Heart left ventricle (tissue), 16 donors: Measurements from ENCODE around the gene SLC30A5. TPM values are rescaled to one million over a fixed set of nuclear protein-coding genes. Genes with fewer than 3 reads are reported as not detected.

Experiments used
- ATAC-seq, 4 donors: fragments of 200-7000 bp; cut with Tn5 transposase; one replicate each; pipeline ENCODE4 v1.9.1; 2020 to 2022; ENCODE audit warnings: moderate library complexity in 4 of 4, mild to moderate bottlenecking in 3 of 4, moderate number of reproducible peaks in 1 of 4
- DNase-seq, 5 donors: peaks; one replicate each; pipeline ENCODE4 v3.0.0-alpha.2; 2020
- H3K27ac ChIP-seq, 12 donors: fragments of 200-600 bp; sonication (generic) in 4 of 12; one replicate each; pipeline versions ENCODE4 v1.5.0 to v1.8.0; 2016 to 2022; ENCODE audit warnings: mild to moderate bottlenecking in 2 of 12
- H3K27me3 ChIP-seq, 9 donors: fragments of 200-600 bp; sonication (generic) in 2 of 9; one replicate each; pipeline versions ENCODE4 v1.5.1 to v1.8.0; 2016 to 2022; ENCODE audit warnings: mild to moderate bottlenecking in 3 of 9
- H3K36me3 ChIP-seq, 9 donors: fragments of 200-600 bp; sonication (generic) in 2 of 9; one replicate each; pipeline versions ENCODE4 v1.5.0 to v1.8.0; 2018 to 2022; ENCODE audit warnings: mild to moderate bottlenecking in 2 of 9
- H3K4me1 ChIP-seq, 12 donors: fragments of 200-600 bp; sonication (generic) in 4 of 12; one replicate each; pipeline versions ENCODE4 v1.5.0 to v1.8.0; 2016 to 2022; ENCODE audit warnings: mild to moderate bottlenecking in 3 of 12
- H3K4me3 ChIP-seq, 12 donors: fragments of 200-600 bp; sonication (generic) in 4 of 12; one replicate each; pipeline versions ENCODE4 v1.5.0 to v1.8.0; 2017 to 2022; ENCODE audit warnings: mild to moderate bottlenecking in 9 of 12, moderate library complexity in 4 of 12
- H3K9me3 ChIP-seq, 12 donors: fragments of 200-600 bp; sonication (generic) in 4 of 12; one replicate each; pipeline versions ENCODE4 v1.5.0 to v1.8.0; 2016 to 2022; ENCODE audit warnings: mild to moderate bottlenecking in 1 of 12
- POLR2A ChIP-seq, 2 donors: fragments of 450-650 bp; IDR thresholded peaks; one replicate each; pipeline ENCODE4 v1.6.1; 2017; ENCODE audit warnings: antibody characterized with exemption in 2 of 2, mild to moderate bottlenecking in 2 of 2, moderate library complexity in 2 of 2
- WGBS, 4 donors: extraction: QIAGEN DNeasy Blood & Tissue Kit in 2 of 4; methylation state at CpG; one replicate each; pipeline versions ENCODE4 v1.1.5 to v1.1.7; 2013 to 2018; 5-methylcytosine and 5-hydroxymethylcytosine counted together
- intact Hi-C, 10 donors: fragments of 100-400 bp; cut with DNase I; formaldehyde crosslinking; loops; one replicate each; pipeline versions ENCODE4 v1.11.1 to v1.14.2; 2022
- polyA plus RNA-seq, 2 donors: library from polyadenylated mRNA; stranded (reverse); fragments of 200-250 nt; gene quantifications; one replicate each; pipeline ENCODE4 v1.2.3, GENCODE V29; 2013
- total RNA-seq, 9 donors: library from RNA; depleted of rRNA in 2 of 9; stranded (reverse); fragments of >200 nt in 2 of 9; fragmentation: NEBNext Ultra II Directional in 3 of 9; extraction: Animal tissue kit (Norgen Biotek cat#: 25700) in 3 of 9; gene quantifications; one replicate each; pipeline versions ENCODE4 v1.1.0 to v1.2.4, GENCODE V29; 2016 to 2023
- TF ChIP-seq, protein P1 (sequence below), 12 donors: fragments of 200-600 bp; sonication (generic) in 4 of 12; IDR thresholded peaks; one replicate each; pipeline versions ENCODE4 v1.5.0 to v1.8.0; 2018 to 2022; ENCODE audit warnings: antibody characterized with exemption in 12 of 12, mild to moderate bottlenecking in 5 of 12
- donor health status: ischemic (EF 13 %, LVEDD 7.1; RV severe dilation, severe dysfunction).
- donor health status: healthy with polysubstance abuse.
- donor health status: DM: no; HTN: yes; CAD: no.
- donor health status: DM: no; HTN: no; CAD: no.
- donor health status: ischemic (EF 25% LVEDD 6.9; RV normal size, moderate dysfunction).
- donor health status: ischemic (EF 25% LVEDD 5.7; RV mildly dilated, moderate dysfunction).
- donor health status: healthy.
- donor health status: DM: yes; HTN: yes; CAD: no.
- donor health status: ischemic (EF 35%, LVEDD 5.7; RV mildly dilated, moderate dysfunction).
- donor health status: nonischemic (EF 11% LVEDD 7.7; RV severe dilation, severe dysfunction).
- donor health status: DM: yes; HTN: yes; CAD: no.
- donor health status: PGD.
- donor health status: ischemic (EF 29% LVEDD 5.4; RV normal size, mild dysfunction).
- donor health status: nonischemic (EF 23%, LVEDD 6.1; RV moderate dilation, normal function).

Gene SLC30A5
- total and polyA plus RNA-seq, 11 donors, result 21.0 to 44.3 (median 29.0) TPM

DNA sequence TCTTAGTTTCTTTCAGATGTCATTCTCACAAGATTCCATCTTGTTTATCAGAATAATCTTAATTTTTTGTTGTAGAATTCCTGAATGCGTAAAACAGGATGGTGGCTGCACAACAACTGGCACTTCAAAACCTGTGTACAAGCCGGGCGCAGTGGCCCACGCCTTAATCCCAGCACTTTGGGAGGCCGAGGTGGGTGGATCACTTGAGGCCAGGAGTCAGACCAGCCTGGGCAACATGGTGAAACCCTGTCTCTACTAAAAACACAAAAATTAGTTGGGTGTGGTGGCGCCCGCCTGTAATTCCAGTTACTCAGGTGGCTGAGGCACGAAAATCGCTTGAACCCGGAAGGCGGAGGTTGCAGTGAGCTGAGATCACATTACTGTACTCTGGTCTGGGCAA is 62.6 kb downstream of the SLC30A5 start:
- WGBS, 4 donors, result 95 to 99% (median 98%) methylated on average over 11 of the region's 11 CpGs
- no peaks in the 10 kb centered on the region for H3K4me1 ChIP-seq
- no peaks in the 10 kb centered on the region for H3K27me3 ChIP-seq
- DNase-seq (no peak), ATAC-seq (no peak)
- no peak overlapping the region for H3K4me3 ChIP-seq
- intact Hi-C loops, result no loop called here
- TF ChIP-seq POLR2A (IDR thresholded peaks at IDR 0.05), result no peak
- TF ChIP-seq, protein P1, sequence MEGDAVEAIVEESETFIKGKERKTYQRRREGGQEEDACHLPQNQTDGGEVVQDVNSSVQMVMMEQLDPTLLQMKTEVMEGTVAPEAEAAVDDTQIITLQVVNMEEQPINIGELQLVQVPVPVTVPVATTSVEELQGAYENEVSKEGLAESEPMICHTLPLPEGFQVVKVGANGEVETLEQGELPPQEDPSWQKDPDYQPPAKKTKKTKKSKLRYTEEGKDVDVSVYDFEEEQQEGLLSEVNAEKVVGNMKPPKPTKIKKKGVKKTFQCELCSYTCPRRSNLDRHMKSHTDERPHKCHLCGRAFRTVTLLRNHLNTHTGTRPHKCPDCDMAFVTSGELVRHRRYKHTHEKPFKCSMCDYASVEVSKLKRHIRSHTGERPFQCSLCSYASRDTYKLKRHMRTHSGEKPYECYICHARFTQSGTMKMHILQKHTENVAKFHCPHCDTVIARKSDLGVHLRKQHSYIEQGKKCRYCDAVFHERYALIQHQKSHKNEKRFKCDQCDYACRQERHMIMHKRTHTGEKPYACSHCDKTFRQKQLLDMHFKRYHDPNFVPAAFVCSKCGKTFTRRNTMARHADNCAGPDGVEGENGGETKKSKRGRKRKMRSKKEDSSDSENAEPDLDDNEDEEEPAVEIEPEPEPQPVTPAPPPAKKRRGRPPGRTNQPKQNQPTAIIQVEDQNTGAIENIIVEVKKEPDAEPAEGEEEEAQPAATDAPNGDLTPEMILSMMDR (IDR thresholded peaks at IDR 0.05), result no peak
- H3K9me3 ChIP-seq, result no peaks in the 10 kb centered on the region
- H3K36me3 ChIP-seq, result no peaks in the 10 kb centered on the region
- no peak overlapping the region for H3K27ac ChIP-seq

DNA sequence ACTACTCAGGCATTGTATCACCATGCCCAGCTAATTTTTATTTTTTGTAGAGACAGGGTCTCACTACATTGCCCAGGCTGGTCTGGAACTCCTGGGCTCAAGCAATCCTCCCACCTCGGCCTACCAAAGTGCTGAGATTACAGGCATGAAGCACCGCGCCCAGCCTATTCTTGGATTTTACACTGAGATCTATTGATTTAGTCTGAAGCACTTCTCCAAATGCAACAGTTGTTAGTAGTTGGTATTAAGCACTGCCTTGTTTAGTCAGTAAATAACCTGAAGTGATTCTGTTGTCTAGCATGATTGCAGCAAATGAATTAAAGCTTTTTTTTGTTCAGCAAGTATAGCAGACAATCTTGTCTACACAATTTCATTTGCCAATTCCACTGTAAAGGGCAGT is 64.2 kb downstream of the SLC30A5 start:
- Histone ChIP-seq H3K4me1 (no peaks in the 10 kb centered on the region), H3K27ac (no peak overlapping the region), H3K27me3 (no peaks in the 10 kb centered on the region), H3K36me3 (no peaks in the 10 kb centered on the region), H3K4me3 (no peak overlapping the region), H3K9me3 (no peaks in the 10 kb centered on the region)
- WGBS, 4 donors, result 90 to 98% (median 93%) methylated on average over 3 of the region's 3 CpGs
- intact Hi-C loops, result no loop called here
- no peak for TF ChIP-seq POLR2A (IDR thresholded peaks at IDR 0.05)
- TF ChIP-seq, protein P1 (IDR thresholded peaks at IDR 0.05), result no peak
- ATAC-seq (no peak), DNase-seq (no peak)

DNA sequence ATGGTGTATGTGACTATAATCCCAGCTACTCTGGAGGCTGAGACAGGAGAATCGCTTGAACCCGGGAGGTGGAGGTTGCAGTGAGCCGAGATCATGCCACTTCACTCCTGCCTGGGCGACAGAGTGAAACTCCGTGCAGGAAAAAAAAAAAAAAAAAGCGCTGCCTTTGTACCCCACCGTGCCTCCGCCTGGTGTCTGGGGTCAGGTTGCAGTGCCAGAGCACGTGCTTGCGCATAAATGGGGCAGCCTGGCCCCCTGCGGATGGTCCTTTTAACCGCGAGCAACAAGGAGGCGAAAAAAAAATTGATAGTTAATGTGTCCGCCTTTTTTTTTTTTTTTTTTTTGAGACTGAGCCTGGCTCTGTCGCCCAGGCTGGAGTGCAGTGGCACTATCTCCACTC is 66.8 kb downstream of the SLC30A5 start:
- Histone ChIP-seq H3K4me3 (no peak overlapping the region), H3K9me3 (no peaks in the 10 kb centered on the region), H3K27me3 (no peaks in the 10 kb centered on the region), H3K27ac (no peak overlapping the region), H3K4me1 (no peaks in the 10 kb centered on the region), H3K36me3 (no peaks in the 10 kb centered on the region)
- intact Hi-C loops, result loop anchor here in 4 of 10 donors (10.0 kb wide), 4 partner anchors 54 to 174 kb away; partner anchors contain the start of gene CCDC125 (in 1 of the 4)
- DNase-seq (no peak), ATAC-seq (no peak)
- WGBS, 4 donors, result 89 to 93% (median 92%) methylated on average over 16 of the region's 16 CpGs
- TF ChIP-seq POLR2A (IDR thresholded peaks at IDR 0.05), result no peak
- TF ChIP-seq, protein P1 (IDR thresholded peaks at IDR 0.05), result no peak

DNA sequence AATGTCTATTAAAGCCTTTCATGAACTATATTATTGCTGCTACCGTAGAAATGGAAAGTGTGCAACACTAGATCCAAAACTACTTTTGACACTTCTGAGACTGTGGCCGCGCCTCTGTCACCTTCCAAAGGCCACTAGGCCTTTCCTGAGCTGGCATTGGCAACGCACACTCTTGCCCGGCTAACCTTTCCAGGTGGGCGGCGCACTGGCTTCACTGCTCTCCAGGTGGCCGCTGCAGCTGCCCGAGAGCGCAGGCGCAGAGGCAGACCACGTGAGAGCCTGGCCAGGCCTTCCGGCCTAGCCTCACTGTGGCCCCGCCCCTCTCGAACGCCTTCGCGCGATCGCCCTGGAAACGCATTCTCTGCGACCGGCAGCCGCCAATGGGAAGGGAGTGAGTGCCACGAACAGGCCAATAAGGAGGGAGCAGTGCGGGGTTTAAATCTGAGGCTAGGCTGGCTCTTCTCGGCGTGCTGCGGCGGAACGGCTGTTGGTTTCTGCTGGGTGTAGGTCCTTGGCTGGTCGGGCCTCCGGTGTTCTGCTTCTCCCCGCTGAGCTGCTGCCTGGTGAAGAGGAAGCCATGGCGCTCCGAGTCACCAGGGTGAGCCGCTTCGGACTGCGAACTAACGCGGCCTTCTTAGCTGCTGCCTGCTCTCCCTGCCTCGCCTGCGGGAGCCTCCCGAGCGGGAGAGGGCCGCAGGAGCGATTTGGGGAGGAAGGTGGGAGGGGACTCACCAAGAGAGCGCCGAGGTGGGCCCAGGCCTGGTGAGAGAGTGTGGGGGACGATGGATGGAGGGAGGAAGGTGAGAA is 73.1 kb downstream of the SLC30A5 start, which contains the start of gene CCNB1:
CCNB1 (plus strand) TSS at position 465 of the 807 bp plus-strand sequence; CDS start at position 578, 113 bp downstream.
- peak; percentile 97 to 99 (median 98) for DNase-seq
- 2 to 3% (median 2%) methylated on average over 40 to 50 of the region's 50 CpGs for WGBS, 4 donors

More for the DNA sequence above, 73.1 kb downstream of the SLC30A5 start, which contains the start of gene CCNB1:
- Histone ChIP-seq H3K4me3 (peak within 1 kb of the TSS; percentile 58 to 87 (median 72)), H3K36me3 (peaks cover 0 to 11% (median 0%) of the 10 kb centered on the region in 9 donors), H3K4me1 (peaks cover 0 to 19% (median 11%) of the 10 kb centered on the region in 12 donors), H3K27ac (peak within 1 kb of the TSS in 8 of 12 donors; percentile 3 to 71 (median 48)), H3K9me3 (no peaks in the 10 kb centered on the region), H3K27me3 (no peaks in the 10 kb centered on the region)
- peak; percentile 100 for ATAC-seq
- no peak for TF ChIP-seq POLR2A (IDR thresholded peaks at IDR 0.05)
- TF ChIP-seq, protein P1 (IDR thresholded peaks at IDR 0.05), result peak in 3 of 12 donors; percentile 7 to 12 (median 8)
- intact Hi-C loops, result loop anchor here in 7 of 10 donors (1.0 to 10.0 kb wide), 12 partner anchors 22 to 168 kb away; partner anchors contain the start of genes CCDC125 (in 2 of the 7), CENPH (in 2 of the 7), CDK7 (in 1 of the 7) and SLC30A5 (in 1 of the 7)
